ENCODE results near the gene PTPN14. TPM values are rescaled to one million over a fixed set of nuclear protein-coding genes. Genes with fewer than 3 reads are reported as not detected.
"Not testable (repeated sequence)": the region's sequence is repeated elsewhere in the genome, so short reads cannot be mapped to it uniquely, and the experiment has no call there.

The PTPN14 gene
- total and polyA plus RNA-seq, 2 donors: 1.3 to 4.3 TPM

GRCh38 chr1:214494706-214495105, 56.7 kb downstream of the PTPN14 start:
- no peaks in the 10 kb centered on the region for H3K36me3 ChIP-seq (ENCODE audit: control insufficient read depth in 2 of 2, insufficient read depth in 2 of 2, low read length in 1 of 2)
- no peaks in the 10 kb centered on the region for H3K9me3 ChIP-seq (ENCODE audit: control insufficient read depth in 2 of 2, insufficient read depth in 1 of 2, low read length in 1 of 2)
- H3K4me3 ChIP-seq (ENCODE audit: low read length in 2 of 2): no peak overlapping the region
- no peak overlapping the region for H3K27ac ChIP-seq (ENCODE audit: low read depth in 1 of 2, low read length in 1 of 2)
- no peaks in the 10 kb centered on the region for H3K4me1 ChIP-seq (ENCODE audit: control insufficient read depth in 2 of 2, insufficient read depth in 2 of 2, low read length in 2 of 2)
- DNase-seq (ENCODE audit: low read depth in 6 of 9, low spot score in 9 of 9): no peak
- no peaks in the 10 kb centered on the region for H3K27me3 ChIP-seq (ENCODE audit: control insufficient read depth in 2 of 2, insufficient read depth in 1 of 2, low read length in 1 of 2)
- WGBS: 64% methylated on average over 2 of the region's 2 CpGs

GRCh38 chr1:214494179-214494578, 57.2 kb downstream of the PTPN14 start:
- DNase-seq (ENCODE audit: low read depth in 6 of 9, low spot score in 9 of 9); H3K9me3 ChIP-seq (ENCODE audit: control insufficient read depth in 2 of 2, insufficient read depth in 1 of 2, low read length in 1 of 2); H3K27me3 ChIP-seq (ENCODE audit: control insufficient read depth in 2 of 2, insufficient read depth in 1 of 2, low read length in 1 of 2); H3K27ac ChIP-seq (ENCODE audit: low read depth in 1 of 2, low read length in 1 of 2); H3K4me1 ChIP-seq (ENCODE audit: control insufficient read depth in 2 of 2, insufficient read depth in 2 of 2, low read length in 2 of 2); H3K4me3 ChIP-seq (ENCODE audit: low read length in 2 of 2); H3K36me3 ChIP-seq (ENCODE audit: control insufficient read depth in 2 of 2, insufficient read depth in 2 of 2, low read length in 1 of 2): not testable (repeated sequence)
- WGBS: 98% methylated on average over 6 of the region's 6 CpGs

- Histone ChIP-seq H3K4me3 (ENCODE audit: low read length in 2 of 2) (no peak overlapping the region), H3K9me3 (ENCODE audit: control insufficient read depth in 2 of 2, insufficient read depth in 1 of 2, low read length in 1 of 2) (no peaks in the 10 kb centered on the region), H3K4me1 (ENCODE audit: control insufficient read depth in 2 of 2, insufficient read depth in 2 of 2, low read length in 2 of 2) (no peaks in the 10 kb centered on the region), H3K36me3 (ENCODE audit: control insufficient read depth in 2 of 2, insufficient read depth in 2 of 2, low read length in 1 of 2) (no peaks in the 10 kb centered on the region), H3K27ac (ENCODE audit: low read depth in 1 of 2, low read length in 1 of 2) (no peak overlapping the region), H3K27me3 (ENCODE audit: control insufficient read depth in 2 of 2, insufficient read depth in 1 of 2, low read length in 1 of 2) (no peaks in the 10 kb centered on the region)
- DNase-seq (ENCODE audit: low read depth in 6 of 9, low spot score in 9 of 9): no peak
- WGBS: 94% methylated on average over 7 of the region's 7 CpGs
These were observed 58.1 kb downstream of the PTPN14 start for GRCh38 chr1:214493126-214493796.

GRCh38 chr1:214492401-214493075, 58.9 kb downstream of the PTPN14 start:
- H3K4me3 ChIP-seq (ENCODE audit: low read length in 2 of 2): no peak overlapping the region
- DNase-seq (ENCODE audit: low read depth in 6 of 9, low spot score in 9 of 9): no peak

GRCh38 chr1:214491468-214492146, 59.8 kb downstream of the PTPN14 start:
- Histone ChIP-seq H3K4me1 (ENCODE audit: control insufficient read depth in 2 of 2, insufficient read depth in 2 of 2, low read length in 2 of 2) (no peaks in the 10 kb centered on the region), H3K4me3 (ENCODE audit: low read length in 2 of 2) (no peak overlapping the region), H3K27me3 (ENCODE audit: control insufficient read depth in 2 of 2, insufficient read depth in 1 of 2, low read length in 1 of 2) (no peaks in the 10 kb centered on the region), H3K9me3 (ENCODE audit: control insufficient read depth in 2 of 2, insufficient read depth in 1 of 2, low read length in 1 of 2) (no peaks in the 10 kb centered on the region), H3K27ac (ENCODE audit: low read depth in 1 of 2, low read length in 1 of 2) (no peak overlapping the region), H3K36me3 (ENCODE audit: control insufficient read depth in 2 of 2, insufficient read depth in 2 of 2, low read length in 1 of 2) (no peaks in the 10 kb centered on the region)
- 91% methylated on average over 5 of the region's 5 CpGs for WGBS
- no peak for DNase-seq (ENCODE audit: low read depth in 6 of 9, low spot score in 9 of 9)

More at GRCh38 chr1:214492401-214493075, 58.9 kb downstream of the PTPN14 start:
- 95% methylated on average over 9 of the region's 9 CpGs for WGBS
- Histone ChIP-seq H3K4me1 (ENCODE audit: control insufficient read depth in 2 of 2, insufficient read depth in 2 of 2, low read length in 2 of 2) (no peaks in the 10 kb centered on the region), H3K9me3 (ENCODE audit: control insufficient read depth in 2 of 2, insufficient read depth in 1 of 2, low read length in 1 of 2) (no peaks in the 10 kb centered on the region), H3K36me3 (ENCODE audit: control insufficient read depth in 2 of 2, insufficient read depth in 2 of 2, low read length in 1 of 2) (no peaks in the 10 kb centered on the region), H3K27ac (ENCODE audit: low read depth in 1 of 2, low read length in 1 of 2) (no peak overlapping the region), H3K27me3 (ENCODE audit: control insufficient read depth in 2 of 2, insufficient read depth in 1 of 2, low read length in 1 of 2) (no peaks in the 10 kb centered on the region)

- no peaks in the 10 kb centered on the region for H3K4me1 ChIP-seq (ENCODE audit: control insufficient read depth in 2 of 2, insufficient read depth in 2 of 2, low read length in 2 of 2)
- no peaks in the 10 kb centered on the region for H3K9me3 ChIP-seq (ENCODE audit: control insufficient read depth in 2 of 2, insufficient read depth in 1 of 2, low read length in 1 of 2)
- no peak for DNase-seq (ENCODE audit: low read depth in 6 of 9, low spot score in 9 of 9)
These were observed 66.3 kb downstream of the PTPN14 start for GRCh38 chr1:214485151-214485550.

GRCh38 chr1:214483180-214483579, 68.2 kb downstream of the PTPN14 start:
- DNase-seq (ENCODE audit: low read depth in 6 of 9, low spot score in 9 of 9); H3K27ac ChIP-seq (ENCODE audit: low read depth in 1 of 2, low read length in 1 of 2); H3K27me3 ChIP-seq (ENCODE audit: control insufficient read depth in 2 of 2, insufficient read depth in 1 of 2, low read length in 1 of 2); H3K4me3 ChIP-seq (ENCODE audit: low read length in 2 of 2); H3K9me3 ChIP-seq (ENCODE audit: control insufficient read depth in 2 of 2, insufficient read depth in 1 of 2, low read length in 1 of 2); H3K36me3 ChIP-seq (ENCODE audit: control insufficient read depth in 2 of 2, insufficient read depth in 2 of 2, low read length in 1 of 2); H3K4me1 ChIP-seq (ENCODE audit: control insufficient read depth in 2 of 2, insufficient read depth in 2 of 2, low read length in 2 of 2): not testable (repeated sequence)
- 88% methylated on average over 13 of the region's 13 CpGs for WGBS

More at GRCh38 chr1:214485151-214485550, 66.3 kb downstream of the PTPN14 start:
- 77% methylated on average over 5 of the region's 5 CpGs for WGBS
- Histone ChIP-seq H3K4me3 (ENCODE audit: low read length in 2 of 2) (no peak overlapping the region), H3K27ac (ENCODE audit: low read depth in 1 of 2, low read length in 1 of 2) (no peak overlapping the region), H3K27me3 (ENCODE audit: control insufficient read depth in 2 of 2, insufficient read depth in 1 of 2, low read length in 1 of 2) (no peaks in the 10 kb centered on the region), H3K36me3 (ENCODE audit: control insufficient read depth in 2 of 2, insufficient read depth in 2 of 2, low read length in 1 of 2) (no peaks in the 10 kb centered on the region)

GRCh38 chr1:214481983-214482634, 69.3 kb downstream of the PTPN14 start:
- WGBS: 49% methylated on average over 2 of the region's 2 CpGs
- not testable (repeated sequence) for H3K4me3 ChIP-seq (ENCODE audit: low read length in 2 of 2); H3K27me3 ChIP-seq (ENCODE audit: control insufficient read depth in 2 of 2, insufficient read depth in 1 of 2, low read length in 1 of 2); H3K4me1 ChIP-seq (ENCODE audit: control insufficient read depth in 2 of 2, insufficient read depth in 2 of 2, low read length in 2 of 2); H3K36me3 ChIP-seq (ENCODE audit: control insufficient read depth in 2 of 2, insufficient read depth in 2 of 2, low read length in 1 of 2); H3K9me3 ChIP-seq (ENCODE audit: control insufficient read depth in 2 of 2, insufficient read depth in 1 of 2, low read length in 1 of 2); DNase-seq (ENCODE audit: low read depth in 6 of 9, low spot score in 9 of 9); H3K27ac ChIP-seq (ENCODE audit: low read depth in 1 of 2, low read length in 1 of 2)

Data from thymus (tissue), 11 donors.